Spleen (tissue), 11 donors: ENCODE results near the gene CTF1. TPM values are rescaled to one million over a fixed set of nuclear protein-coding genes. Genes with fewer than 3 reads are reported as not detected.

Source experiments
- DNase-seq: peaks from one replicate; pipeline ENCODE4 v3.0.0-alpha.2; 2020
- H3K27ac ChIP-seq, 8 donors: fragments of 200-600 bp; sonication (generic) in 7 of 8; 1 replicate in 4 of 8; 2 replicates in 4 of 8; pipeline versions ENCODE4 v1.5.0 to v1.8.0; 2016 to 2021; ENCODE audit warnings: inconsistent platforms in 4 of 8, mild to moderate bottlenecking in 4 of 8, moderate library complexity in 1 of 8
- H3K27me3 ChIP-seq, 7 donors: fragments of 200-600 bp; sonication (generic) in 6 of 7; replicated peaks in 1 of 7; 1 replicate in 4 of 7; 2 replicates in 3 of 7; pipeline versions ENCODE4 v1.5.0 to v1.8.0; 2016 to 2021; ENCODE audit warnings: inconsistent platforms in 3 of 7, mild to moderate bottlenecking in 1 of 7
- H3K36me3 ChIP-seq, 6 donors: fragments of 200-600 bp; sonication (generic) in 5 of 6; 1 replicate in 4 of 6; 2 replicates in 2 of 6; pipeline versions ENCODE4 v1.5.0 to v1.8.0; 2016 to 2021; ENCODE audit warnings: inconsistent platforms in 2 of 6
- H3K4me1 ChIP-seq, 6 donors: fragments of 200-600 bp; sonication (generic) in 5 of 6; 1 replicate in 3 of 6; 2 replicates in 3 of 6; pipeline versions ENCODE4 v1.5.0 to v1.8.0; 2016 to 2021; ENCODE audit warnings: inconsistent platforms in 3 of 6
- H3K4me3 ChIP-seq, 8 donors: fragments of 200-600 bp; sonication (generic) in 7 of 8; 1 replicate in 4 of 8; 2 replicates in 4 of 8; pipeline versions ENCODE4 v1.5.0 to v1.8.0; 2016 to 2021; ENCODE audit warnings: inconsistent platforms in 4 of 8, mild to moderate bottlenecking in 4 of 8, moderate library complexity in 2 of 8
- H3K9me3 ChIP-seq, 8 donors: fragments of 200-600 bp; sonication (generic) in 7 of 8; 1 replicate in 4 of 8; 2 replicates in 4 of 8; pipeline versions ENCODE4 v1.5.0 to v1.8.0; 2016 to 2021; ENCODE audit warnings: inconsistent platforms in 4 of 8
- POLR2A ChIP-seq, 3 donors: fragments of 450-650 bp; IDR thresholded peaks; one replicate each; pipeline ENCODE4 v1.5.1; 2017; ENCODE audit warnings: antibody characterized with exemption in 3 of 3, mild to moderate bottlenecking in 1 of 3
- POLR2AphosphoS5 ChIP-seq, 3 donors: sonication (generic); formaldehyde crosslinking; IDR thresholded peaks; one replicate each; pipeline ENCODE4 v1.5.1; 2017; ENCODE audit warnings: antibody characterized with exemption in 3 of 3
- WGBS, 5 donors: extraction: QIAGEN DNeasy Blood & Tissue Kit in 3 of 5; methylation state at CpG; one replicate each; pipeline versions ENCODE4 v1.1.5 to v1.1.7; 2013 to 2018; 5-methylcytosine and 5-hydroxymethylcytosine counted together
- intact Hi-C: fragments of 100-400 bp; cut with DNase I; formaldehyde crosslinking; loops from one replicate; pipeline ENCODE4 v1.15.0; 2023; ENCODE audit warnings: low total_unique reads
- polyA plus RNA-seq, 3 donors: library from polyadenylated mRNA; stranded (reverse); fragments of 200-250 nt; gene quantifications; one replicate each; pipeline ENCODE4 v1.2.1, GENCODE V29; 2013
- total RNA-seq, 7 donors: library from RNA; depleted of rRNA in 3 of 7; stranded (reverse); fragments of >200 nt in 3 of 7; fragmentation: NEBNext Ultra II Directional in 4 of 7; extraction: Animal tissue kit (Norgen Biotek cat#: 25700) in 4 of 7; gene quantifications; one replicate each; pipeline versions ENCODE4 v1.1.0 to v1.2.1, GENCODE V29; 2016 to 2021
- TF ChIP-seq, protein P1 (sequence below), 11 experiments: fragments of 200-600 bp in 7 of 11; fragments of 450-650 bp in 4 of 11; sonication (generic) in 4 of 11; IDR thresholded peaks in 8 of 11; conservative IDR thresholded peaks in 3 of 11; 1 replicate in 7 of 11; 2 replicates in 4 of 11; pipeline versions ENCODE4 v1.4.0 to v1.8.0; 2016 to 2021; ENCODE audit warnings: antibody characterized with exemption in 11 of 11, inconsistent platforms in 4 of 11, mild to moderate bottlenecking in 1 of 11
- donor health status: healthy with polysubstance abuse.
- donor health status: DM: no; HTN: no; CAD: no; lungs with moderate emphysema.
- donor health status: DM: no; HTN: no; CAD: no.
- donor health status: Bipolar disorder and iron deficiency.
- donor health status: healthy.
- donor health status: DM: no; HTN: no; CAD: no.
- donor health status: DM: yes; HTN: yes; CAD: no.

Gene CTF1
- total and polyA plus RNA-seq, 10 donors: 0.61 to 3.3 (median 1.3) TPM; not detected in 1

DNA sequence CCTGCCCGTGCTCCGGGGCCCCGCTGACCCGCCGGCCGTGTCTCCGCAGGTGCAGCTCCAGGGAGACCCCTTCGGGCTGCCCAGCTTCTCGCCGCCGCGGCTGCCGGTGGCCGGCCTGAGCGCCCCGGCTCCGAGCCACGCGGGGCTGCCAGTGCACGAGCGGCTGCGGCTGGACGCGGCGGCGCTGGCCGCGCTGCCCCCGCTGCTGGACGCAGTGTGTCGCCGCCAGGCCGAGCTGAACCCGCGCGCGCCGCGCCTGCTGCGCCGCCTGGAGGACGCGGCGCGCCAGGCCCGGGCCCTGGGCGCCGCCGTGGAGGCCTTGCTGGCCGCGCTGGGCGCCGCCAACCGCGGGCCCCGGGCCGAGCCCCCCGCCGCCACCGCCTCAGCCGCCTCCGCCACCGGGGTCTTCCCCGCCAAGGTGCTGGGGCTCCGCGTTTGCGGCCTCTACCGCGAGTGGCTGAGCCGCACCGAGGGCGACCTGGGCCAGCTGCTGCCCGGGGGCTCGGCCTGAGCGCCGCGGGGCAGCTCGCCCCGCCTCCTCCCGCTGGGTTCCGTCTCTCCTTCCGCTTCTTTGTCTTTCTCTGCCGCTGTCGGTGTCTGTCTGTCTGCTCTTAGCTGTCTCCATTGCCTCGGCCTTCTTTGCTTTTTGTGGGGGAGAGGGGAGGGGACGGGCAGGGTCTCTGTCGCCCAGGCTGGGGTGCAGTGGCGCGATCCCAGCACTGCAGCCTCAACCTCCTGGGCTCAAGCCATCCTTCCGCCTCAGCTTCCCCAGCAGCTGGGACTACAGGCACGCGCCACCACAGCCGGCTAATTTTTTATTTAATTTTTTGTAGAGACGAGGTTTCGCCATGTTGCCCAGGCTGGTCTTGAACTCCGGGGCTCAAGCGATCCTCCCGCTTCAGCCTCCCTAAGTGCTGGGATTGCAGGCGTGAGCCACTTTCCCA, 5.9 kb downstream of the CTF1 start:
- peak overlapping the region; percentile 92 to 97 (median 94) for H3K27ac ChIP-seq
- peaks cover 0 to 3% (median 0%) of the 10 kb centered on the region in 8 donors for H3K9me3 ChIP-seq
- intact Hi-C loops: no loop called here
- peaks cover 32 to 58% (median 45%) of the 10 kb centered on the region in 6 donors for H3K4me1 ChIP-seq
- peak; percentile 95 for DNase-seq
- peak overlapping the region; percentile 39 to 79 (median 48) for H3K4me3 ChIP-seq
- WGBS, 5 donors: 5 to 15% (median 10%) methylated on average over 40 to 99 of the region's 99 CpGs
- no peaks in the 10 kb centered on the region for H3K27me3 ChIP-seq
- TF ChIP-seq POLR2A (IDR thresholded peaks at IDR 0.05) (peak in 1 of 3 donors; percentile 41), POLR2AphosphoS5 (IDR thresholded peaks at IDR 0.05) (peak; percentile 68 to 83 (median 80))
- TF ChIP-seq, protein P1, sequence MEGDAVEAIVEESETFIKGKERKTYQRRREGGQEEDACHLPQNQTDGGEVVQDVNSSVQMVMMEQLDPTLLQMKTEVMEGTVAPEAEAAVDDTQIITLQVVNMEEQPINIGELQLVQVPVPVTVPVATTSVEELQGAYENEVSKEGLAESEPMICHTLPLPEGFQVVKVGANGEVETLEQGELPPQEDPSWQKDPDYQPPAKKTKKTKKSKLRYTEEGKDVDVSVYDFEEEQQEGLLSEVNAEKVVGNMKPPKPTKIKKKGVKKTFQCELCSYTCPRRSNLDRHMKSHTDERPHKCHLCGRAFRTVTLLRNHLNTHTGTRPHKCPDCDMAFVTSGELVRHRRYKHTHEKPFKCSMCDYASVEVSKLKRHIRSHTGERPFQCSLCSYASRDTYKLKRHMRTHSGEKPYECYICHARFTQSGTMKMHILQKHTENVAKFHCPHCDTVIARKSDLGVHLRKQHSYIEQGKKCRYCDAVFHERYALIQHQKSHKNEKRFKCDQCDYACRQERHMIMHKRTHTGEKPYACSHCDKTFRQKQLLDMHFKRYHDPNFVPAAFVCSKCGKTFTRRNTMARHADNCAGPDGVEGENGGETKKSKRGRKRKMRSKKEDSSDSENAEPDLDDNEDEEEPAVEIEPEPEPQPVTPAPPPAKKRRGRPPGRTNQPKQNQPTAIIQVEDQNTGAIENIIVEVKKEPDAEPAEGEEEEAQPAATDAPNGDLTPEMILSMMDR (IDR thresholded peaks at IDR 0.05 in 8 of 11, conservative IDR thresholded peaks at IDR 0.05 in 3 of 11): peak in 6 of 11 experiments; percentile 23 to 60 (median 42)
- H3K36me3 ChIP-seq: no peaks in the 10 kb centered on the region

GRCh38 chr16:30903002-30903401, 6.6 kb downstream of the CTF1 start:
- TF ChIP-seq POLR2A (IDR thresholded peaks at IDR 0.05): no peak
- no peak for TF ChIP-seq POLR2AphosphoS5 (IDR thresholded peaks at IDR 0.05)
- TF ChIP-seq, protein P1 (IDR thresholded peaks at IDR 0.05 in 8 of 11, conservative IDR thresholded peaks at IDR 0.05 in 3 of 11): no peak

GRCh38 chr16:30903596-30903995, 7.2 kb downstream of the CTF1 start:
- H3K4me1 ChIP-seq: peaks cover 32 to 63% (median 45%) of the 10 kb centered on the region in 6 donors
- peaks cover 0 to 3% (median 0%) of the 10 kb centered on the region in 8 donors for H3K9me3 ChIP-seq
- peak overlapping the region in 1 of 8 donors; percentile 43 for H3K4me3 ChIP-seq
- intact Hi-C loops: no loop called here
- peak overlapping the region; percentile 92 to 97 (median 94) for H3K27ac ChIP-seq
- H3K36me3 ChIP-seq: no peaks in the 10 kb centered on the region
- WGBS, 5 donors: 16 to 33% (median 22%) methylated on average over 4 of the region's 4 CpGs
- no peak for DNase-seq
- TF ChIP-seq, protein P1 (IDR thresholded peaks at IDR 0.05 in 8 of 11, conservative IDR thresholded peaks at IDR 0.05 in 3 of 11): no peak
- TF ChIP-seq POLR2AphosphoS5 (IDR thresholded peaks at IDR 0.05) (peak in 2 of 3 donors; percentile 45 to 86), POLR2A (IDR thresholded peaks at IDR 0.05) (no peak)
- no peaks in the 10 kb centered on the region for H3K27me3 ChIP-seq

More at GRCh38 chr16:30903002-30903401, 6.6 kb downstream of the CTF1 start:
- peaks cover 0 to 3% (median 0%) of the 10 kb centered on the region in 8 donors for H3K9me3 ChIP-seq
- WGBS, 5 donors: 39 to 58% (median 57%) methylated on average over 4 of the region's 4 CpGs
- H3K4me3 ChIP-seq: peak overlapping the region in 6 of 8 donors; percentile 48 to 79 (median 52)
- H3K36me3 ChIP-seq: no peaks in the 10 kb centered on the region
- H3K27me3 ChIP-seq: no peaks in the 10 kb centered on the region
- intact Hi-C loops: no loop called here
- peak overlapping the region; percentile 92 to 97 (median 94) for H3K27ac ChIP-seq
- H3K4me1 ChIP-seq: peaks cover 32 to 61% (median 45%) of the 10 kb centered on the region in 6 donors
- DNase-seq: no peak
